Esophagus squamous epithelium (tissue), 5 donors: ENCODE results near the gene FBP1. TPM values are rescaled to one million over a fixed set of nuclear protein-coding genes. Genes with fewer than 3 reads are reported as not detected.
"Not testable (repeated sequence)": the region's sequence is repeated elsewhere in the genome, so short reads cannot be mapped to it uniquely, and the experiment has no call there.

Experiments used
- DNase-seq: peaks from one replicate; lab custom pipeline; 2025; lab: John Stamatoyannopoulos, UW
- H3K27ac ChIP-seq, 4 donors: fragments of 200-600 bp; sonication (generic); one replicate each; pipeline ENCODE4 v1.5.1; 2016 to 2019; ENCODE audit warnings: mild to moderate bottlenecking in 1 of 4
- H3K27me3 ChIP-seq, 4 donors: fragments of 200-600 bp; sonication (generic); 1 replicate in 3 of 4; 2 replicates in 1 of 4; pipeline versions ENCODE4 v1.5.1 to v1.6.0; 2017 to 2021; ENCODE audit warnings: antibody characterized with exemption in 1 of 4
- H3K36me3 ChIP-seq, 3 donors: fragments of 200-600 bp; sonication (generic); one replicate each; pipeline ENCODE4 v1.5.1; 2016 to 2019
- H3K4me1 ChIP-seq, 3 donors: fragments of 200-600 bp; sonication (generic); one replicate each; pipeline ENCODE4 v1.5.1; 2017 to 2019
- H3K4me3 ChIP-seq, 4 donors: fragments of 200-600 bp; sonication (generic); 1 replicate in 3 of 4; 2 replicates in 1 of 4; pipeline ENCODE4 v1.5.1; 2016 to 2019; ENCODE audit warnings: mild to moderate bottlenecking in 2 of 4, moderate library complexity in 1 of 4
- H3K9me3 ChIP-seq, 3 donors: fragments of 200-600 bp; sonication (generic); one replicate each; pipeline ENCODE4 v1.5.1; 2016 to 2019
- CTCF ChIP-seq, 6 experiments: fragments of 450-650 bp in 4 of 6; fragments of 200-600 bp in 2 of 6; sonication (generic) in 2 of 6; IDR thresholded peaks; one replicate each; pipeline ENCODE4 v1.5.1; 2016 to 2019; ENCODE audit warnings: antibody characterized with exemption in 6 of 6, mild to moderate bottlenecking in 4 of 6, moderate library complexity in 4 of 6
- POLR2A ChIP-seq, 4 donors: fragments of 450-650 bp; IDR thresholded peaks; one replicate each; pipeline ENCODE4 v1.6.1; 2017; ENCODE audit warnings: antibody characterized with exemption in 4 of 4, mild to moderate bottlenecking in 4 of 4, moderate library complexity in 3 of 4
- WGBS, 2 donors: methylation state at CpG; one replicate each; pipeline ENCODE4 v1.1.5; 2018; 5-methylcytosine and 5-hydroxymethylcytosine counted together
- intact Hi-C: fragments of 100-400 bp; cut with DNase I; formaldehyde crosslinking; loops from one replicate; pipeline ENCODE4 v1.15.0; 2022
- total RNA-seq, 4 donors: library from RNA; depleted of rRNA; stranded (reverse); fragments of >200 nt; gene quantifications; one replicate each; pipeline ENCODE4 v1.1.0, GENCODE V29; 2016
- donor health status: DM: yes; HTN: yes; CAD: no.

Gene FBP1
- total RNA-seq, 4 donors from 2014 or later, result 0.19 to 3.0 (median 1.7) TPM; not detected in 1

GRCh38 chr9:94567271-94567670 lies 72.0 kb downstream of the FBP1 start:
- intact Hi-C loops, result no loop called here
- no peaks in the 10 kb centered on the region for H3K4me1 ChIP-seq
- peaks cover 0 to 6% (median 0%) of the 10 kb centered on the region in 4 donors for H3K27me3 ChIP-seq
- no peak overlapping the region for H3K27ac ChIP-seq
- no peaks in the 10 kb centered on the region for H3K9me3 ChIP-seq
- 92 to 100% methylated on average over 1 to 2 of the region's 2 CpGs for WGBS, 2 donors
- H3K4me3 ChIP-seq, result no peak overlapping the region
- DNase-seq, result no peak
- H3K36me3 ChIP-seq, result no peaks in the 10 kb centered on the region
- TF ChIP-seq CTCF (IDR thresholded peaks at IDR 0.05), result no peak
- TF ChIP-seq POLR2A (IDR thresholded peaks at IDR 0.05), result no peak

DNA sequence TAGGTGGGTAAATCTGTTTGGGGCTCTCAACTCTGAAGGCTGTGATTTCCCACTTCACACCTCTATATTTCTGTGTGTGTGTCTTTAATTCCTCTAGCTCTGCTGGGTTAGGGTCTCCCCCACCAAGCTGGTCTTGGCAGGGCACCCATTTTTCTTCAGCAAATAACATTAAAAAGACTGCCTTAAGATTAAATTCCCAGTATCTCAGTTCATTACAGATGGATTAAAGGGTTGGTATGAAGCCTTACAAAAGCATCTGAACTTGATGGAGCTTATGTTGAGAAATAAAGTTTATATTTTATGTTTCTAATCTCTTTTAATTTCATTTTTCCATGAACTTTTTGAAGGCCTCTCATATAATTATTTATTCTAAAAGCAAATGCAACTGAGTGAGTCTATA lies 72.8 kb downstream of the FBP1 start:
- DNase-seq, result no peak
- intact Hi-C loops, result no loop called here
- no peak overlapping the region for H3K4me3 ChIP-seq
- H3K4me1 ChIP-seq, result no peaks in the 10 kb centered on the region
- no peaks in the 10 kb centered on the region for H3K36me3 ChIP-seq
- peaks cover 0 to 5% (median 0%) of the 10 kb centered on the region in 4 donors for H3K27me3 ChIP-seq
- TF ChIP-seq CTCF (IDR thresholded peaks at IDR 0.05), result no peak
- H3K9me3 ChIP-seq, result no peaks in the 10 kb centered on the region
- no peak overlapping the region for H3K27ac ChIP-seq

GRCh38 chr9:94564279-94564678 lies 75.0 kb downstream of the FBP1 start:
- DNase-seq, H3K36me3 ChIP-seq, H3K27ac ChIP-seq, H3K4me3 ChIP-seq, H3K4me1 ChIP-seq, H3K27me3 ChIP-seq, H3K9me3 ChIP-seq, intact Hi-C loops: not testable (repeated sequence)
- WGBS, 2 donors, result 52 to 54% methylated on average over 3 of the region's 3 CpGs

DNA sequence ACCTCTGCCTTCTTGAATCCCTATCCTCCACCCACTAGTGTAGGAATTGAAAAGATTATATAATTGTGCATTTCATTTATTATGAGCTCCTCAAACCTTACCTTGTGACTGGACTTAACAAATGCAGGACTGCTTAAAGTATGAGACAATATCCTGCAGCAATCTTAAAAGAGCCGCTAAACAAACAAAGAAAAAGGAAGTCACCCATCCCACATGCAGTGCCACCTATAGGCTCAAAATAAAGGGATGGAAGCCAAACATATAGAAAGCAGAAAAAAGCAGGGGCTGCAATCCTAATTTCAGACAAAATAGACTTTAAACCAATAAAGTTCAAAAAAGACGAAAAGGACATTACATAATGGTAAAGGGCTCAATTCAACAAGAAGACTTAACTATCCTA lies 75.8 kb downstream of the FBP1 start:
- WGBS, 2 donors, result 37 to 67% methylated on average over 2 of the region's 2 CpGs
- Histone ChIP-seq H3K27me3 (no peaks in the 10 kb centered on the region), H3K27ac (no peak overlapping the region), H3K9me3 (no peaks in the 10 kb centered on the region), H3K36me3 (no peaks in the 10 kb centered on the region), H3K4me3 (no peak overlapping the region), H3K4me1 (no peaks in the 10 kb centered on the region)
- no peak for TF ChIP-seq CTCF (IDR thresholded peaks at IDR 0.05)
- no peak for TF ChIP-seq POLR2A (IDR thresholded peaks at IDR 0.05)
- intact Hi-C loops, result no loop called here
- no peak for DNase-seq

DNA sequence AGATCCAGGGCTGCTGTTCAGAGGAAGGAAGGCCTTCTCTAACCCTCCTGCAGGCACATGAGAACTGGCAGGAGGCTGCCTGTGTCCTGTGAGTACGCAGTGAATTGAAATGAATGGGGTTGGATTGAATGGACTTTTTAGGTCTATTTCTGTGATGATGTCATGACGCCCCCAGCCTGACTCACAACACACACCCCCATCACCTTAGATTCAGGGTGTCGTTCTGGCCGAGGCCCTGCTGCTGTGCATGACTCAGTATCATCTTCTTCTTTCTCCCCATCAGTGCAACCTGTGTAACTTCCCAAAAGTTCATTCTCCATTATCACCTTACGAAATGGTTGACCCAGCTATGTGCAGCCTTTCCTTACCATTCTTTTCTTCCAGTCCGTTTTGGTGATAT lies 79.1 kb downstream of the FBP1 start:
- no peaks in the 10 kb centered on the region for H3K27me3 ChIP-seq
- no peaks in the 10 kb centered on the region for H3K9me3 ChIP-seq
- no peaks in the 10 kb centered on the region for H3K36me3 ChIP-seq
- TF ChIP-seq CTCF (IDR thresholded peaks at IDR 0.05), result no peak
- TF ChIP-seq POLR2A (IDR thresholded peaks at IDR 0.05), result no peak
- intact Hi-C loops, result no loop called here
- 69 to 80% methylated on average over 6 of the region's 6 CpGs for WGBS, 2 donors
- H3K27ac ChIP-seq, result no peak overlapping the region
- no peak for DNase-seq
- H3K4me1 ChIP-seq, result no peaks in the 10 kb centered on the region
- no peak overlapping the region for H3K4me3 ChIP-seq

DNA sequence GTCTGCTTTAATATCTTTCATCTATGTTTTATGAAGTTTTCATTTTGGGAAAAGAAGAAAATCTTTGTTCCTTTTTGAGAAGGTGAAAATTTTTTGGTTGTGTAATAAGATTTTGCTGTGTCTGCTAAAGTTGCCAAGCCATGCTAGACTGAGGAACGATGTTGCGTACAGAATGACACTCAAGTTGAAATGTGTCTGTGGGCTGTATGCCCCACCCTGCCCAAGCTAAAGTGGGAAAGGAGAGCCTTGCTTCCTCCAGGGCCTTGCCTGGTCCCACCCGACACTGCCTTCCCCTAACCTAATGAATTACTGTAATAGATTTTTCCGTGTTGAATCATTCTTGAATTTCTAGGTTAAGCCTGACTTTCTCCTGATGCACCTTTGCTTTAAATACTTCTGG lies 81.9 kb downstream of the FBP1 start:
- Histone ChIP-seq H3K36me3 (no peaks in the 10 kb centered on the region), H3K27me3 (peaks cover 0 to 5% (median 0%) of the 10 kb centered on the region in 4 donors), H3K9me3 (no peaks in the 10 kb centered on the region), H3K4me1 (no peaks in the 10 kb centered on the region), H3K27ac (no peak overlapping the region), H3K4me3 (no peak overlapping the region)
- no peak for TF ChIP-seq POLR2A (IDR thresholded peaks at IDR 0.05)
- TF ChIP-seq CTCF (IDR thresholded peaks at IDR 0.05), result no peak
- WGBS, 2 donors, result 73 to 77% methylated on average over 4 of the region's 4 CpGs
- intact Hi-C loops, result no loop called here
- DNase-seq, result no peak
